ENCODE measurements around the gene HAUS3.

DNA sequence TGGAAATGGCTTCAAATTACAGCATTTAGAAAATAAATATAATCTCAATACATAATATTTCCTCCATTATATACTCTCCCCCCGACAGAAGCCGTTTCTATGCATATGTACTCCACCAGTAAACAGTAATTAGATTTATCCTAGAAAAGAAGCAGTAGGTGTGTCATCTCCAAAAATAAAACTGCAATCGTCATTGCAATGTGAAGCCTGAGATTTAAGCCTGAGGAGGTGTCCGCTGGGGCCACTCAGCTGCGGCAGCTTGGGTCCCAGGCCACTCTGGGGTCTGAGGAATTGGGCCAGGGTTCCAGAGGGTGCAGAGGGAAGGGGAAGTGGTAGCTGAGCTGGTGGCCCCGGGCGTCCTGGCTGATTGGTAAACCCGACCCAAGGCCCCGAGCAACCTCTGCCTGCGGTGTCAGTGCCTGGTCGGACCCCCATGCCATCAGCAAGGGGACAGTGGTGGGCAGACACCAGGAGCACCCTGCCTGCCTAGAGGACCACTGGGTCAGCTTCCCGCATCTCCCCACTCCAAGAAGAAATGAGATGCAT lies 27.8 kb upstream of the HAUS3 start:
- TF ChIP-seq, protein P1, sequence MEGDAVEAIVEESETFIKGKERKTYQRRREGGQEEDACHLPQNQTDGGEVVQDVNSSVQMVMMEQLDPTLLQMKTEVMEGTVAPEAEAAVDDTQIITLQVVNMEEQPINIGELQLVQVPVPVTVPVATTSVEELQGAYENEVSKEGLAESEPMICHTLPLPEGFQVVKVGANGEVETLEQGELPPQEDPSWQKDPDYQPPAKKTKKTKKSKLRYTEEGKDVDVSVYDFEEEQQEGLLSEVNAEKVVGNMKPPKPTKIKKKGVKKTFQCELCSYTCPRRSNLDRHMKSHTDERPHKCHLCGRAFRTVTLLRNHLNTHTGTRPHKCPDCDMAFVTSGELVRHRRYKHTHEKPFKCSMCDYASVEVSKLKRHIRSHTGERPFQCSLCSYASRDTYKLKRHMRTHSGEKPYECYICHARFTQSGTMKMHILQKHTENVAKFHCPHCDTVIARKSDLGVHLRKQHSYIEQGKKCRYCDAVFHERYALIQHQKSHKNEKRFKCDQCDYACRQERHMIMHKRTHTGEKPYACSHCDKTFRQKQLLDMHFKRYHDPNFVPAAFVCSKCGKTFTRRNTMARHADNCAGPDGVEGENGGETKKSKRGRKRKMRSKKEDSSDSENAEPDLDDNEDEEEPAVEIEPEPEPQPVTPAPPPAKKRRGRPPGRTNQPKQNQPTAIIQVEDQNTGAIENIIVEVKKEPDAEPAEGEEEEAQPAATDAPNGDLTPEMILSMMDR (conservative IDR thresholded peaks at IDR 0.05; ENCODE audit: low read depth, low read length): no peak
- TF ChIP-seq EZH2 (IDR thresholded peaks at IDR 0.05; ENCODE audit: low read length, unreplicated experiment): no peak
- no peak for TF ChIP-seq EZH2phosphoT487 (IDR thresholded peaks at IDR 0.05; ENCODE audit: borderline replicate concordance, low read length)
